ENCODE measurements around the gene TFB2M.
"Not testable (repeated sequence)": the region's sequence is repeated elsewhere in the genome, so short reads cannot be mapped to it uniquely, and the experiment has no call there.

Gene TFB2M, protein sequence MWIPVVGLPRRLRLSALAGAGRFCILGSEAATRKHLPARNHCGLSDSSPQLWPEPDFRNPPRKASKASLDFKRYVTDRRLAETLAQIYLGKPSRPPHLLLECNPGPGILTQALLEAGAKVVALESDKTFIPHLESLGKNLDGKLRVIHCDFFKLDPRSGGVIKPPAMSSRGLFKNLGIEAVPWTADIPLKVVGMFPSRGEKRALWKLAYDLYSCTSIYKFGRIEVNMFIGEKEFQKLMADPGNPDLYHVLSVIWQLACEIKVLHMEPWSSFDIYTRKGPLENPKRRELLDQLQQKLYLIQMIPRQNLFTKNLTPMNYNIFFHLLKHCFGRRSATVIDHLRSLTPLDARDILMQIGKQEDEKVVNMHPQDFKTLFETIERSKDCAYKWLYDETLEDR

DNA sequence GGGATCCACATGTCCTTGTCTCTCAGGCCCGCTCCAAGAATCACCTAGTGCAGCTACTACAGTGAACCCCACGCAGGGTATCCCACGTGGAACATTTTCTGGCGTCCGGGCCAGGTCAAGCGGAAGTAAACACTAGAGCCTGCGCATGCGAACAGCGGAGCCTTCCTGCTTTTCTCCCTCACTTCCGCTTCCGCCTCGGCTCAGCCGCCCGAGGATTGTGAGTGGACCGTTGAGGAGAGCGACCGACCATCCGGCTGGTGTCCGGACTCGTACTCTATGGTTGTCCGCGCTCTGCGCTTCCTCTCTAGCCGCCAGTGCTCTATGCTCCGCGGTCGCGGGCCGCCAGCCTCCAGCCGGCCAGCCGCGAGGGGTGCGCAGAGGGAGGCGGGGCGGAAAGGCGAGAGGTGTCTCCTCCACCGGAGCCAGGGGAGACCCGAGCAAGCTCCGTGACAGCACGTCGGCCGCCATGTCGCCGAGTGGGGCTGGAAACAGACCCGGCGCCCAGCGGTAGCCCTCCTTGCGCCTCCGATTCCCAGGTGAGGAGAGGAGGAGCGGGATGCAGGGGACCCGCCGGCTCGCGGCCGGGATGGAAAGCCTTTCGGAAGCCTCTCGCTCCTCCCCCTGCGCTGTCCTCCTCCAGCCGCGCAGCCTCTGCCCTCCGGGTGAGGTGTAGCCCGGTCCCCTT is at the start of gene TFB2M, which contains the start of gene CNST:
Gene TFB2M, minus strand, starts transcription at position 134 of the 685 bp plus-strand sequence. Its CDS starts 123 bp downstream, at position 11.
Gene CNST, plus strand, starts transcription at position 329 of the 685 bp plus-strand sequence. CDS start 25,107 bp downstream, outside the sequence.
- DNase-seq (ENCODE audit: low spot score), result peak; percentile 94

DNA sequence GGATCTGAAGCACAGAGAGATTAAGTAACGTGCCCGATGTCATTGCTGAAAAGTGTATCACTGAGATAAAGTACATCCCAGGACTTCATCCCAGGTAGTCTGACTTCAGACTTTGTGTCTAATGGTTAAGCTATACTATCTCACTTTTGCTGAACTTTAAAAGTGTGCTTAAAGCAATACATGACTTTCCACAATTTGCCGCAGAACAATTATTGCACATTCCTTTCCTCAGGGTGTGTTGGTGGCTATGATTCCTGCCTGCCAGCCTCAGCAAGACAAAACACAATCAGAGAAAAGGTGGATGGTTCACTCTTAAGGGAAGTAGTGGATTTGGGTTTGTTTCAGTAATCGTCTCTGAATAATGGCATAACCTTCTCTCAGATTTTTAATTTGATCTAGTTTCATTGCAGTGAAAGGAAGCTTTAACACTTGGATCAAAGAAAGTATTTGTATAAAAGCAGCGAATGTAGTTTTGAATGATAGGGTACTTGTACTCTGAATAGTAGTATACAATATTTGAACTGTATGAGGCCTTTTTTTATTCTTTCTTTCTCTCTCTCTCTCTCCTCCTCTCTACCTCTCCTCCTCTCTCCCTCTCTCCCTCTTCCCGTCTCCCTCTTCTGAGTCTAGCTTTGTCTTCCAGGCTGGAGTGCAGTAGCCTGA is 47.2 kb upstream of the TFB2M start:
- DNase-seq (ENCODE audit: low spot score), result no peak

DNA sequence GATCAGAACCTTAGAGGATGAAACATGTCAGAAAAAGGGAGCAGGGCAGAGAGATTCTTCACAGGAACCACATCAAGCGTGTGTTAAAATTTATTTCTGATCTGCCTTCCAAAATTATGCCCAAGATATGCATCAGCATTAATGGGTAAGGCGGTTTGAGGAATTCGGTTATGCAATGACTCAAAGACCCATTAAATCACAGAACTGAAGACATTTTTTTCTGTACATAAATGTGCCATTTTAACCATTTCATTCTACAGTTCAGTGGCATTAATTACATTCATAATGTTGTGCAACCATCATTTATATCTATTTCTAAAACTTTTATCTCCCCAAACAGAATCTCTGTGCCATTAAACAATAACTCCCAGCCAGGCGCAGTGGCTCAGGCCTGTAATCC is 43.6 kb upstream of the TFB2M start:
- DNase-seq (ENCODE audit: low spot score), result no peak

DNA sequence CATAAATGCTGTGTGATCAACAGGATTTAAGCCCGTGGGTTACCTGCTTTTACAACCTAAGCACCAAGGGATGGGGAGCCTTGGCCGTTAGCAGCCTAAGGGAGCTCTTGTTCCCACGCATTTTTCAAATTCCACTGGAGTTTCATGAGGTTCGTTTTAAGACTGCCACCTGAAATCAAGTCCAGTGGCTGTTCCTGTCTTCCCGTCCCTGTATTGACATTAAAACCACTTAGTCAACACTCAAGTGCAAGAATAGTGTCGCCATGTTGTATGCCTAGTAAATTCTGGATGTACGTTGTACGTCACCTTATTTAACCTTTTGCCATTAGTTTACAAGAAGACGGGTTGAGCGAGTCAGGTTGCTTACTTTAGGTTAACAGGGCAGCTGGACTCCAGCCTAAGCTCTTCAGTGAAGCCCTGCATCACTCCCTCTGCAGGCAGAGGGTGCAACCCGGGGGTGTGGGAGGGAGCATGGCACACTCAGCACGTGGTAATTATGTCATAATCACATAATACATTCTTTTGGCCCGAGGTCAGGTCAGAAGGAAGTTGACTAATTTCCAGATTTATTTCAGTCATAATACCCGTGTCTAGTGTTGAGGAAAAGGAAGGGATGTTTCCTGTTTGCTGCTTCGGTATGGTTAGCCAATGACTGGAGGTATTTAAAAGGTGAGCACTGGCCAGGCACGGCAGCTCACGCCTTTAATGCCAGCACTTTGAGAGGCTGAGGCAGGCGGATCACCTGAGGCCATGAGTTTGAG is 42.7 kb upstream of the TFB2M start:
- peak; percentile 85 for DNase-seq (ENCODE audit: low spot score)

DNA sequence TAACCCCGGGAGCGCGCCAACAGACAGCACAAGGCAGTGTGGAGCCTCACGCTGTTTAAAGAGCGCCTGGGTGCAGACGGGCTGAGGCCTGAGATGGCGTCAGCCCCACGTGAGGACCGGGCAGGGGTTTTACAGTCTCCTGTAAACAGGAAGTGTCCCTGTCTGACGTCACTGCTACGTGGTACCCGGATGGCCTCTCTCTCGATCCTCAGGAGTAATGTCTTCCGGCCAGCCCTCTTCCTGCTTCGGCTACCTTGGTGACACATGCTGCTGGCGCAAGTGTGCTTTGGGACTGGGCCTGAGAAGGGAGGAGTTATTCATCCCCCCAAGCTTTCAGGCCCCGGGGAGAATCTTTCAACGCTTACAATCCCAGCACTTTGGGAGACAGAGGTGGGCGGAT is 41.4 kb upstream of the TFB2M start:
- DNase-seq (ENCODE audit: low spot score), result no peak

DNA sequence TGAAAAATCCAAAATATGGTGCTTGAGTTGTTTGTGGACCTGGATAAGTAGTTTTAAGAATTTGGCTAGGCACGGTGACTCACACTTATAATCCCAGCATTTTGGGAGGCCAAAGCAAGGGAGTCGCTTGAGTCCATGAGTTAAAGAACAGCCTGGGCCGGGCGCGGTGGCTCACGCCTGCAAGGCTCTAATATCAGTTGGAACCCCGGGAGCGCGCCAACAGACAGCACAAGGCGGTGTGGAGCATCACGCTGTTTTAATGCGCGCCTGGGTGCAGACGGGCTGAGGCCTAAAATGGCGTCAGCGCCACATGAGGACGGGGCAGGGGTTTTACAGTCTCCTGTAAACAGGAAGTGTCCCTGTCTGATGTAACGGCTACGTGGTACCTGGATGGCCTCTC is 39.2 kb upstream of the TFB2M start:
- not testable (repeated sequence) for DNase-seq (ENCODE audit: low spot score)

DNA sequence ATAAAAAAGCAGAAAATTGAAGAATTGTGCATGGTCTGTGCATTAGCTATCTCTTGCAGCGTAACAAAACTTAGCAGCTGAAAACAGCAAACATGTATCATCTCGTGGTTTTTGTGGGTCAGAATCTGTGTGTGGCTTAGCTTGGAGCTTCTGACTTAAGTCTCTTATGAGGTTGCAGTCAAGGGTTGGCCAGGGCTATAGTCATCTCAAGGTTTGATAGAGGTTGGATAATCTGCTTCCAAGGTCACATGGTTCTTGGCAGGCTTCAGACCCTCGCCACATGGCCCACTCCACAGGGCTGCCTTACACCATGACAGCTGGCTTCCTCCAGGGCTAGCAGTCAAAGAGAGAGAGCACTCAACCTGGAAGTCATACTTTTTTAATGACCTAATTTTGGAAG is 36.1 kb upstream of the TFB2M start:
- no peak for DNase-seq (ENCODE audit: low spot score)

DNA sequence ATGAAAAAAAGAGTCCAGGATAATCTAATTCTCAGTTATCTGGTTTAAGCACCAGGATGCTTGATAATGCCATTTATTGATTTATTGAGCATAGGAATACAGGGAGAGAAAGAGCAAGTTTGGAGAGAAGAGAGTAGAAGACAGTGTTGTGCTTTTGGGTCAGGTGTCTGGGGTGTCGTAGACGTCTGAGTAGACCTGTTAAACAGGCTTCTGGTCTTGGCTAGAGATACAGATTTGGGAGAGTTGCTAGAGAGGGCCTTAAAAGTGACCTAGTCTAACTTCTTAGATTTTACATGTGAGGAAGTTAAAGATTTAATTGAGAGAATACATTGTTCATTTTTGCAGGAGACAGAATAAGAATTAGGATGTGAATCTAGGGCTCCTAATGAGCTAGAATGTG is 34.5 kb upstream of the TFB2M start:
- no peak for DNase-seq (ENCODE audit: low spot score)

DNA sequence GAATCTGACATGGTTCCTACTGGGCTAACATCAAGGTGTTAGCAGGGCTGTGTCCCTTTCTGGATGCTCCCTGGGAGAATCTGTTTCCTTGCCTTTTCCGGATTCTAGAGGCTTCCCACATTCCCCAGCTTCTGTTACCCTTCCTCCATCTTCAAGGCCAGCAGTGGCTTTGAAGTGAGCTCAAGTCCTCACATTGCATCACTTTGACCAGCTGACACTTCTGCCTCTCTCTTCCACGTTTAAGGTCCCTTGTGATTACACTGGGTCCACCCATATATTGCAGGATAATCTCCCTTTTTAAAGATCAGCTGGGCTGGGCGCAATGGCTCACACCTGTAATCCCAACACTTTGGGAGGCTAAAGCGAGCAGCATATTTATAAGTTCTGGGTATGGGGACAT is 33.3 kb upstream of the TFB2M start:
- no peak for DNase-seq (ENCODE audit: low spot score)

DNA sequence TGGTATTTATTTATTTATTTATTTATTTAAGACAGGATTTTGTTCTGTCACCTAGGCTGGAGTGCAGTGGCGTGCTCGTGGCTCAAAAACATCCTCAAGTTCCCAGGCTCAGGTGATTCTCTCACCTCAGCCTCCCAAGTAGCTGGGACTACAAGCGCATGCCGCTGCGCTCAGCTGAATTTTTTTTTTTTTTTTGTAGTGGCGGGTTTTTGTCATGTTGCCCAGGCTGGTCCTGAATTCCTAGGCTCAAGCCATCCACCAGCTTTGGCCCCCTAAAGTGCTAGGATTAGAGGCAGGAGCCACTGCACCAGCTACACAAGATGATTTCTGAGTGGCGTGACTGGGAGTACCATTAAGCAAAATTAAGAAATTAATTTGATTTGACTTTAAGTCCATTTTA is 31.9 kb upstream of the TFB2M start:
- DNase-seq (ENCODE audit: low spot score), result no peak

DNA sequence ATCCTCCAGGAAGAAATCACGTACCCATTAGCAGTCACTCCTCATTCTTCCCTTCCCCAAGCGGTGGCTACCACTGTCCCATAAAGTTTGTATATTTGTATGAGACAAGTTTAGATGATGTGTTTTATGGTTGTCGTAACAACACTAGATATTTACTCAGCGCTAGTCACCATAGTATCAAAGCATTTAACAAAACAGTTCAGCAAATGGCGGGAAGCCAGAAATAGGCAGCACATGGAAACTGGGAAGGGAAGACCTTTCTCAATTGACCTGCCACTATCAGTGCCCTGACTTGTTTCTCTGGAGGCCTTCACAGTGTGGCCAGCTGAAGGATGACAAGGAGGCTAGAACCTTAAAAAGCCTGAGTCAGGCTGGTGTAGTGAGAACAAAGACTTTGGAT is 31.3 kb upstream of the TFB2M start:
- peak; percentile 63 for DNase-seq (ENCODE audit: low spot score)

DNA sequence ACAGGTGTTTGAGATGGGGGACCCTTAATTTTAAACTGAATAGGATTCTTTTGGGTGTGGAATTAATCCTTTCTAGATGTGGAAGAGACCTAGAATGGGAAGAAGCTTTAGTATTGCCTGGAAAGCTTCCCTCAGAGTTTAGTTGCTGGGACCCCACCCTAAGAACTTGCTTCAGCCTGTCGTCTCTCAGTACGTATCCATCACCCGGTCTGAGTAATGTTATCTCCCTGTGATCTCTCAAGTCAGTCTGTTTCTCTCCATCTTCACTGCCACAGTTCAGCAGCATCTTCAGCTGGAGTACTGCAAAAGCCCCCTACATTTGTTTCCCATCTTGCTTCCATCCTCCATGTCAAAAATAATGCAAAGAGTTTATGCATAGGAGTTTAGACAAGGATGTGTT is 29.1 kb upstream of the TFB2M start:
- no peak for DNase-seq (ENCODE audit: low spot score)

DNA sequence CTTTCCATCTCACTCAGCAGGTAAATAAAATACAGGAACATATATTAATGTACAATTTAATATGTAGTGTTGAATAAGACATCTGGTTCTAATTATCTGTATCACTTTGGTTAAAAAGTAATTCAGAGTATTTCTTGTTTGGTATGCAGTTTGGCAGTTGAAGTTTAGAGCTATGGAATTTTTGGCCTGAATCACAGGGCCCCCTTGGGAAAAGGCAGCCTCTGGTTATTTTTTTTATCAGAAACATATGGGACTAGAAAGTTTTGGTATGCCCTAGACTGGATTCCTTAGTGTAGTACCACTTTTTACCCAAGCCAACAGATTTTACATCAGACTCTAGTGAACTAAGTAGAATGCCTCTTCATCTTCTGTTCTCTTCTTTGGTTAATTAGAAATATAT is 26.6 kb upstream of the TFB2M start:
- peak; percentile 55 for DNase-seq (ENCODE audit: low spot score)

DNA sequence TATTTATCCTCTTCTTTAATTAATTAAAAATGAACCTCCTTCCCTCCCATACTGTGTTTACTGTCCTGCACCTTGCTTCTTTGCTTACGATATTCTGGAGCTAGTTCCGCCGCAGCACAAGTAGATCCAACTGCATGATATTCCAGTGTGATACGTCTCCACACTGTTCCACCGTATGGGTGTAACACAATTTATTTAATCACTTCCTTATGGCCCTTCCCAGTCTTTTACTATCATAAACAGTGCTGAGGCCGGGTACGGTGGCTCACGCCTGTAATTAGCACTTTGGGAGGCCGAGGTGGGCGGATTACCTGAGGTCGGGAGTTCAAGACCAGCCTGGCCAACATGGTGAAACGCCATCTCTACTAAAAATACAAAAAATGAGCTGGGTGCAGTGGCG is 25.9 kb upstream of the TFB2M start:
- DNase-seq (ENCODE audit: low spot score), result no peak

DNA sequence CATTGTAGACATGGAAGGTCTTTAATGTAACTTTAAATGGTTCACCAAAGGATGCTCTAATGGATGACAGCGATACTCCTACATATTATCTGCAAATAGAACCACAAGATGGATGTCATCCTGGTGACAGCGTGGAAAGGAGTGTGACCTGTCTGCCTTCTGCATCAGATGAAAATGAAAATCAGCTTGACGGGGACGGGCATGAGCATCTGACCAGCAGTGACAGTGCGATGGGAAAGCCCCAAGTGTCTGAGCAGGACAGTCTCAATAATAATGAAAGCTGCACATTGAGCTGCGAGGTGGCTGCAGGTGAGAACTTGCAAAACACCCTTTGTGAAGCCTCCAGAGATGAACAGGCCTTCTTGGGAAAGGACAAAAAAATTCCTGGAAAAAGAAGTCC is 25.4 kb upstream of the TFB2M start:
- no peak for DNase-seq (ENCODE audit: low spot score)

DNA sequence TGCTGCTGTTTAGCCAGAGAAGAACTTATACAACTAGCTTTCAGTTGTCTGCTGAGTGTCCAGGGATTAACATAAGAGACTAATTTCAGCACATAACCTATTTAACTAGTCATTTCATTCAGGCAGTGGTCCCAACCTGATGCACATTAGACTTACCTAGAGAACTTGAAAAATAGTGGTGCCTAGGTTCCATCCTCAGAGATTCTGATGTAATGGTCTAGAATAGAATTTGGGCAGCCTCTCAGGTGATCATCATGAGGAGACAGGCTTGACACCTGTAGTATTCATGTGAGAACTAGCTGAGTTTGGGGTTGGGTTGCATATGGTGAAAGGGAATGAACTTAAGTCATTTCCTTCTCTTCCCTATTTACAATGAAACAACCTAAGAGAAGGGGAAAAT is 25.0 kb upstream of the TFB2M start:
- DNase-seq (ENCODE audit: low spot score), result no peak

DNA sequence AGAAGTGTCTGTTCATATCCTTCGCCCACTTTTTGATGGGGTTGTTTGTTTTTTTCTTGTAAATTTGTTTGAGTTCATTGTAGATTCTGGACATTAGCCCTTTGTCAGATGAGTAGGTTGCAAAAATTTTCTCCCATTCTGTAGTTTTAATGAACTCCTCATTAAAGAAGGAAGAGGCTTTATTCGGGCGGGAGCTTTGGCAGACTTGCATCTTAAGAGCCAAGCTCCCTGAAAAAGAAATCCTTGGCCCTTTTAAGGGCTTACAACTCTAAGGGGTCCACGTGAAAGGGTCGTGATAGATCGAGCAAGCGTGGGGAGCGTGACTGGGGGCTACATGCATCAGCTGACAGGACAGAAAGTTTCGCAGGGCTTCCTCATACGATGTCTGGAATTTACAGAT is 23.9 kb upstream of the TFB2M start:
- not testable (repeated sequence) for DNase-seq (ENCODE audit: low spot score)

DNA sequence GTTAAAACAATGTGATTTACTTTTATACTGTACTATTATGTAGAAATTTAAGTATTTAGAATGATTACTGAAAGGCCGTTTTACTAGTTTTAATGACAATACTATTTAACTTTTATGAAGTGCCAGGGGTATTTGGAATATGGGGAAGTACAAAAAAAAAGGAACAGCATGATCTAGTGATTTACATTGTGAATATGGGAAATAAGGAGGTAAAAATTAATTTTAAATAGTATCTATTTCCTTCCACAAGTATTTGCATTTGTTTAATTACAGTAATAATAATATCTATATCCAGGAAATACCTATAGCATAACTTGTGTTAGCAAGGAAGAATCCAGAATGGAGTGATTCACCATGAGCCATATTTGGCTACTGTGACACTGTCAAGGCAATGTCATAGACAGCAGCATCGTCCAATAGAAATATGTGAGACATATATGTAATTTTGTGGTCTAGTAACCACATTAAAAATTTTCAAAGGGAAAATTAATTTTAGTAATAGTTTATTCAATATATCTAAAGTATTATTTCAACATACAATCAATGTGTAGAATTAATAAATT is 22.2 kb upstream of the TFB2M start:
- peak; percentile 49 for DNase-seq (ENCODE audit: low spot score)

DNA sequence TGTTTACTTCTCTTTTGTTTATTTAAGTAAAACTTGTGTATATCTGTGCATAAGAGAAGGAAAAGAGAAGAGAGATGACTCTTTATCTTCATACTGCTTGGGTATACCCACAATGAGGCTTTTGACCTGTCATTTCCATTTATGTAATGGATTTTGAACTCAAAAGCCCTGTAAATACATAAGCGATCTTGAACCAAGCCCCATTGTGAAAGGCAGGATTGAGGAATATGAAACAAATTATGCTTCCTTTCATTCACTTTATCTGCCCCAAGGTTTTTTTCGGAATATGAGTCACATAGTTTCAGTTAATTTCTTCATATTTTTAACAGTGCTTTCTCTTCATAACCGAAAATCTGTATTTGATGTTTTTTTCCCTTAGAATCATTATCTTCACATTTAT is 21.5 kb upstream of the TFB2M start:
- no peak for DNase-seq (ENCODE audit: low spot score)

DNA sequence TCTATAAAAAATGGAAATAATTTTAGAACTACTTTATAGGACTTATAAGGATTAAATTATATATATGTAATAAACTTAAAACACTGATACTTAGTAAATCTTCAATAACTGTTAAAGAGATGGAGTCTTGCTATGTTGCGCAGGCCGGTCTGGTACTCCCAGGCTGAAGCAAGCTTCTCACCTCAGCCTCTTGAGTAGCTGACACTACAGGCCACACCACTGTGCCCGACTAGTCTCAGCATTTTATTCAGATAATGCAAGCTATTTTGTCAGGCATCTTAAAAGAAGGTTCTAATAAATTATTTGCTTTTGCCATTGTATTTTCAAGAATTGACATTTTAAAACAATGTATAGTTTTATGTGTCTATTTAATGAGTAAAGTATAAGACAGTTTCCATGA is 21.0 kb upstream of the TFB2M start:
- DNase-seq (ENCODE audit: low spot score), result no peak

DNA sequence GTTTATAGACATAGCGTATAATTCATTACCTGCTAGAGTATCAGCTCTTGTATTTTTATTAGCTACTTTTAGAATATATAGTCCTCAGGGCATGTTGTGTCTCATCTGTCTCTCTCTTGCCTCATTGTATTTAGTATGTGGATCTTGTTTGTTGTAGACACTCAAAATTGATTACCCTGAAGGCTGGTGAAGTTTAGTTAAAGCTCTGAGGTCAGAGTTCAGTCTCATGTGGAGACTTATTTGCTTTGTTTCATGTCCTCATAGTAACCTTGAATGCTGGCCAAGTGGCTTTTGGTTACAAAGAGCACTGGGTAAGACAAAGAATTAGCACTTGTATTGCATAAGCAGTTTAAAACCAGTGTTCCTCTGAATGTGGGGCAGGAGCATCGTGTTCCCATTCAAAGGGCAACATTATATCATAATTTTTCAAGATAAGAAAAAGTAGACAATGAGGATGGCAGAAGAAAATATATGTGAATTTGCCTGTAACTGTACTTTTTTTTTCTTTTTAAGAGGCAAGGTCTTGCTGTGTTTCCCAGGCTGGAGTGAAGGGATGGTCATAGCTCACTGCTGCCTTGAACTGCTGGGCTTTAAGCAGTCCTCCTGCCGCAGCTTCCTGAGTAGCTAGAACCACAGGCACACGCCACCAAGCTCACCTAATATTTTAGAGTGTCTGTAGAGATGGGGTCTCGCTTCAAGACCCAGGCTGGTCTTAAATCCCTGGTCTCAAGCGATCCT is 17.6 kb upstream of the TFB2M start:
- no peak for DNase-seq (ENCODE audit: low spot score)
